Stimulated activated memory B cell treated with anti-CD40 and anti-IgM and Interleukin-4, amounts not matched to agents 10 μg/mL and 1 μg/mL and 100 μg/mL, for 72 hours (primary cell): ENCODE results near the gene SHH.

ENCODE experiments used
- ATAC-seq: fragments of 150-1000 bp; cut with Tn5 transposase; 2 replicates; pipeline ENCODE4 v1.10.0; 2021
- H3K27ac Mint-ChIP-seq: one replicate; pipeline ENCODE4 v1.8.0; 2022; ENCODE audit warnings: mild to moderate bottlenecking, mixed read lengths
- H3K27me3 Mint-ChIP-seq: one replicate; pipeline ENCODE4 v1.8.0; 2022; ENCODE audit warnings: mixed read lengths
- H3K36me3 Mint-ChIP-seq: one replicate; pipeline ENCODE4 v1.8.0; 2022; ENCODE audit warnings: mixed read lengths
- H3K4me1 Mint-ChIP-seq: one replicate; pipeline ENCODE4 v1.8.0; 2022; ENCODE audit warnings: mixed read lengths
- H3K4me3 Mint-ChIP-seq: one replicate; pipeline ENCODE4 v1.8.0; 2022; ENCODE audit warnings: mild to moderate bottlenecking, moderate library complexity, mixed read lengths
- H3K9me3 Mint-ChIP-seq: one replicate; pipeline ENCODE4 v1.8.0; 2022; ENCODE audit warnings: mixed read lengths

SHH gene

DNA sequence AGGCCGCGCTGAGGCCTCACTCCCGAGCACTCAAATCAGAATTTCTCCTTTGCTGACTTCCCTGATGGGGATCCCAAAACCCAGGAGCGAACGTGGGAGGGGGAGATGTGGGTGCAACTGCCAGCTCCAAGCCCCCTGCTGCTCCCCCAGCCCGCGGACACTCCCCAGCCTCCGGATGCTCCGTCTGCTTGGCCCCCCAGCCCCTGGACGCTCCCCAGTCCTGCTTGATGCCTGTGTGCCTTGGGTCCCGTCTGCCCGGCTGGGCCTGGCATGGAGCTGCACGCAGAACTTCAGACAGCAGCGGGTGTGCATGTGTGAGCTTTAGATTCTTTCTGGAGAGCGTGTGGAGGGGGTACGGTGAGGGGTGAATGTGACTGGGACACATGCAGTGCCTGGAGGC lies 4.7 kb upstream of the SHH start:
- Mint-ChIP-seq H3K9me3 (no peaks in the 10 kb centered on the region), H3K27ac (no peak overlapping the region), H3K4me1 (peaks cover 12% of the 10 kb centered on the region), H3K4me3 (no peak overlapping the region), H3K27me3 (peaks cover 49% of the 10 kb centered on the region), H3K36me3 (no peaks in the 10 kb centered on the region)
- no peak for ATAC-seq

DNA sequence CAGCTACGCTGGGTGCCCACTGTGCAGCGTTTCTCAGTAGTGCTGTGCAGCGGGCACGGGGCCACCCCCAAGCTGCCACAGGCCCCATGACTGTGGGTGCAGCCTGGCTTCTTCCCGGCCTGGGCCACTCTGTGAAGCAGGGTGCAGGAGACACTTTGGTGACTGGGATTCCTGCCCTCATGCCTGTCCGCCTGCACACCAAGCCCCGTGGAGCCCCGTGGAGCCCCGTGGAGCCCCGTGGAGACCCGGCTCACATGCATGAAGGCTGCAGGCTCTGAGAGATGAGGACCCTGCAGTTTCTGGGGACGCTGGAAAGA lies 3.9 kb upstream of the SHH start:
- Mint-ChIP-seq H3K27ac (no peak overlapping the region), H3K36me3 (no peaks in the 10 kb centered on the region), H3K27me3 (peaks cover 49% of the 10 kb centered on the region), H3K9me3 (no peaks in the 10 kb centered on the region), H3K4me1 (peaks cover 20% of the 10 kb centered on the region), H3K4me3 (no peak overlapping the region)
- ATAC-seq, result no peak

DNA sequence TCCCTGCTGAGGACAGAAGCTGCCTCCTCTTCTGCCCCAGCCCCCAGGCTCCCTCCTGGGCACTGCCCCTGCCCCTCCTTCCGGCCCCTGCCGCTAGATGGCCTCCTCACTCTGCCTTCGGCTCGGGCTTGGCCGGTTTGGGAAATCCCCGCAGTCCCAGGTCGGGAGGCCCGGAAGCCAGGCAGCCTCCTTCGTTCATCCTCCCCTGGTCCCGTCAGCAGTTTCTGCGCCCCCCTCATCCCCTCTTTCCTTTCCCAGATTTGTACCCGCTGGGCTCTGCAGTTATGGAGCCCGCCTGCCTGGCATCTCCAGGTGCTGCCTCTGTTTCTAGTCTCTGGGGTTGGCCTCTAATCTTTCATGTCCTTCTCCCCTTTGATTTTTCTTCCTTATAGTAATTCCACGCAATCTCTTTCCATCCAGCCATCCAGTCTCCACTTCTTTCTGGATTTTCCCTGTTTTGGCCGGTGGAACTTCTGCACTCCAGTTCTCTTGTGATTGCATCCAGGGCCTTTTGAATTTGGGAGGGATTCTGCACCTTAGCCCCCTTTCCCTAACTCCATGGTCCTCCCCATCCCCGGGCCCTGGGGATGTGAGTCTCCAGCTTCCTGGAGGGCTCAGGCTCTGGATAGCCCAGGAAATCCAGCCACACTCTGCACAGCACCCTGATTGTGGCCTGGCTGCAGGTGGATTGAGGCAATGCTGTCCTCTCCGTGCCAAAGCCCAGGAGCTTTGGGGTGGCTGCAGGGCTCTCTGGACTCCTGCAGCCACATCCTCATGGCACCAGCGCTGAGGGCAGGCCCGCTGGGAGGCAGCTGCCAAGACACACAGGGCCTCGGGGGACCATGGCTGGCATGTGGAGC lies 3.3 kb upstream of the SHH start:
- Mint-ChIP-seq H3K4me3 (peak overlapping the region; percentile 1), H3K27me3 (peaks cover 50% of the 10 kb centered on the region), H3K27ac (peak overlapping the region; percentile 15)

DNA sequence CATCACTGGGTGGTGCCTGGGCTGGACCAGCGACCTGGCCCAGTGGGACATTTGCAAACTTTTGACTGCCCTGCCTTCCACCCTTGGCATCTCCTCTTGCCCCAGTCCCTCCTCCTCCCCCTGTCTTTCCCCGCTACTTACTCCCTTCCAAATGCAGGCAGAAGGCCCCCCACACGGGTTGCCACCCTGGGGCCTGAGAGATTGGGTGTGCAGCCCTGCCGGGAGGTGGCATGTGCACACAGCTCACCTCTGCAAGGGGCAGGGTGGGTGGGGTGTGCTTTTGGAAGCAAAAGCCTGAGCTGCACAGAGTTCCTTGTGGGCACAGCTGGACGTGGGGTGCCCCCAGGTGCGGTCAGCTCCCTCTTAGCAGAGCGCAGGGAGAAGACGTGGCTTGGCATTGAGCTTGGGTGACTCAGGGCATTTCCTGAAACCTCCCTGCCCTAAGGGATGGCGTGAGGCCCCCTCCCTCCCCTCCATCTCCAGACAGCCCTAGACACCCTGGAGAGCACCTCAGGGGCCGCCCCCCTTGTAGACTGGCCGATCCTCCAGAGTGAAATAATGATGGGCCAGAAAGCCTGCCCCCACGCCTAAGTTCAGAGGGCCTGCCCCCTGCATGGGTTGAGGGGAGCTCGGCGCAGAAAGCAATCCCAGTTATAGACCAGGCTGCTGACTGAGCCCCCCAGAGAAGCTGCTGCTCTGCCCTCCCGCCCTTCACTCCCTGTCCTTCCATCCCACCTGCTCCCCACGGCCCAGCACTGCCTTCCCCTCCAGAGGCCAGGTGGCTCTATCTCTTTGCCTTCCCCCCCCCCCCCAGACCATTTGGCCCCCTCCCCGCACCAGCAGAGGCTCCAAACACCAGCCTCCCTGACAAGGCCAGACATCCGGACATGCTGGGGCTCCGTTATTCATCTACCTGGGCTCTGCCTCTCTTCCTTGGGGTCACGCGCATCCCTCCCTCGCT lies 2.3 kb upstream of the SHH start:
- H3K4me3 Mint-ChIP-seq, result no peak overlapping the region
- no peaks in the 10 kb centered on the region for H3K36me3 Mint-ChIP-seq
- no peaks in the 10 kb centered on the region for H3K9me3 Mint-ChIP-seq
- H3K27me3 Mint-ChIP-seq, result peaks cover 56% of the 10 kb centered on the region
- no peak overlapping the region for H3K27ac Mint-ChIP-seq
- peaks cover 20% of the 10 kb centered on the region for H3K4me1 Mint-ChIP-seq
- ATAC-seq, result no peak

More for the DNA sequence above, 3.3 kb upstream of the SHH start:
- no peaks in the 10 kb centered on the region for H3K36me3 Mint-ChIP-seq
- ATAC-seq, result peak; percentile 73
- peaks cover 20% of the 10 kb centered on the region for H3K4me1 Mint-ChIP-seq
- no peaks in the 10 kb centered on the region for H3K9me3 Mint-ChIP-seq

DNA sequence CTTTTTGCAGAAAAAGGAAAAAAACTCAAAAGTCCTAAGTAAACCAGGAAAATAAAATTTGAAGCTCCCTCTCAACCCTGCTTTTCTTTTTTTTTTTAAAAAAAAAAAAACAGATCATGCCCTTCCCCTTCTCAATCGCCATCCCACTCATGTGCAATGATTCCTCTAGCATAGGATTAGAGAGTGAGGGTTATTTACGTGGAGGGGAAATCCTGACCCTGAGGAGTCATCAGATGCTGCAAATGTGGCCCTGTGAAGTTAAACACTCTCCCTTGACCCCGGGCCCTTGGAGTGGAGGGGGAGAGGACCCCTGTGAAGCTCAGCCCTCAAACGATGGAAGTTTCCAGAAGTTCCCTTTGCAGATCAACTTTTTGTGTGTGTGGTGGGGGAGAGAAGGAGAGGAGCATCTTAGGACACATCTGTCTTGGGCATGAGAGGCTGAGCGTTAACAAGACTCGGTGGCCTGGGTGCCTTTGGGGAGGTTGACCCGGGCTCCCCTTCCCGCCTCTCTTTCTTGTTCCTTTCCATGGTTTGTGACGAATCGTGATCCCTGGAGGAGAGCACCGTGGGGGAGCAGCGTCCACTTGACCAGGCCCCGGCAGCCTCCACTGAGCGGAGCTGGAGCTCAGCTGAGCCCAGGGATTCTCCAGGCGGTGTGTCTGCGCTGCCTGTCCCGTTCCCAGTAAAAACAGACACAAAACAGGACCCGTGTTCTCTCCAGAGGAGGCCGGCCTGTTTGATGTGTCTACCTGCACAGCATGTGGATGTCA lies 1.5 kb upstream of the SHH start:
- no peak for ATAC-seq
- Mint-ChIP-seq H3K27me3 (peaks cover 65% of the 10 kb centered on the region), H3K9me3 (no peaks in the 10 kb centered on the region), H3K27ac (no peak overlapping the region), H3K4me3 (no peak overlapping the region), H3K4me1 (peaks cover 28% of the 10 kb centered on the region), H3K36me3 (no peaks in the 10 kb centered on the region)

DNA sequence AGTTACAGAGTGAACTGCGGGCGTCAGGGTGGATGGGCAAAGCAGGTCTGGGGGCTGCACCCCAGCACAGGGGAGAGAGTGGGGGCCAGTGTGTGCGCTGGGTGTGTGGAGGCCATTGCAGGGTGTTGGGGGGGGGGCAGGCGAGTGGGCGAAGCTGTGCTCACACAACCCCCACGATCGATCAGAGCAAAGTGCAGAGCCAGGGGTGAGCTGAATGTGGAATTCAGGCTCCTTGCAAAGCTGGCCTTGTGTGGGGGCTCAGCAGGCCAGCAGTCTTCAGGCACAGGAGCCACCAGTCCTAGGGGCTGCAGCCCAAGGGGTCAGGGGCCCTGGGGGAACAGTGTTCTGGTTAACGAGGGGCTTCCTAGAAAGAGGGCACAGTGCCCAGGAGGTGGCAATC lies 862 bp upstream of the SHH start:
- Mint-ChIP-seq H3K4me1 (peaks cover 30% of the 10 kb centered on the region), H3K36me3 (no peaks in the 10 kb centered on the region), H3K4me3 (no peak overlapping the region), H3K27me3 (peaks cover 69% of the 10 kb centered on the region), H3K9me3 (no peaks in the 10 kb centered on the region), H3K27ac (no peak overlapping the region)
- ATAC-seq, result no peak

DNA sequence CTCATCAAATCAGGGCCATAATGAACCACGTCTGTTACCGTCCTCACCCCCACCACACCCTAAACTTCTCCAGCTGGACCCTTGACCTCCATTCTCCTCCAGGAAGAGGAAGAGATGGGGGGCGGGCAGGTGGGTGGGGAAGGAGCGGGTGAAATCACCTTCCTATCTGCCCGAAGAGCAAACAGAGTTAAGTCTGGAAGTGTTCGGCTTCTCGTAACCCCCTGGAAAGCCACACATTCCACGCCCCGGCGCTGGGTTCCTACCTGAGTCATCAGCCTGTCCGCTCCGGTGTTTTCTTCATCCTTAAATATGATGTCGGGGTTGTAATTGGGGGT lies 736 bp downstream of the SHH start:
- H3K9me3 Mint-ChIP-seq, result no peaks in the 10 kb centered on the region
- H3K4me3 Mint-ChIP-seq, result peak overlapping the region; percentile 9
- no peak overlapping the region for H3K27ac Mint-ChIP-seq
- H3K27me3 Mint-ChIP-seq, result peaks cover 84% of the 10 kb centered on the region
- no peaks in the 10 kb centered on the region for H3K36me3 Mint-ChIP-seq
- H3K4me1 Mint-ChIP-seq, result peaks cover 45% of the 10 kb centered on the region
- no peak for ATAC-seq

DNA sequence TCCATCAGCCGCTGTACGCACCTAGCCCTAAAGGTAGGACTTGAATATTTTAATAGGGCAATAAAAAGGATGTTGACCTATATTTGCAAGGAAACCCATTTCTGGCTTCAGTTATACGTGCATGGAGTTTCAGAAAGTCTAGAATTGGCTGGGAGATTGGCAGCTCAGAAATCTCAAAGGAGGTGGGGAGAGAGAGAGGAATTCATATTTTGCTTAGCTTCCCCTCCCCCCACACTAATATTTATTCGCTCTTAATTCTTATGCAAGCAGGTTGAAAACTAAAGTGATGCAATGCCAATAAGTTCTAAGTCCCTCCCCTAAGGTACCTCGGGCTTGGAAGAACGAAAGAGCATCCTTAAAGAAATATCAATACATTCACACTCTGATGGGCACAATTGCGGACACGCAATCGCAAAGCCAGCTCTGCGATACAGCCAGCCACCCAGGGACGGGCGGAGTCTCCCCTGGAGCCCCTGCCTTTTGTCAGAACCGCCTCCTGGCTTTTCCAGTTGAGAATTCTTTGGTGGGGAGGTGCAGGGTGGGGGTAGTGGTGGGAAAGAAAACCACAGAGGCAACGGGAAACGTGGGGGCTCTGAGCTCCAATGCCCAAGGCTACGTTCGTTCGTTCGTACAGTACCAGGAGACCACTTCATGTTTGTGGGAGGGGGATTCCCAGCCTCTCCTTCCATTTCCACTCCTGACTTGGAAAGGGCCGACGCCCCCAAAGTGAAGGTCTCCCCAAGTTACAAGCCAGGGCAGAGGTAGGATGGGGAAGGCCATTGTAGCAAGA lies 1.3 kb downstream of the SHH start:
- H3K27ac Mint-ChIP-seq, result no peak overlapping the region
- no peak overlapping the region for H3K4me3 Mint-ChIP-seq
- no peaks in the 10 kb centered on the region for H3K36me3 Mint-ChIP-seq
- no peaks in the 10 kb centered on the region for H3K9me3 Mint-ChIP-seq
- no peak for ATAC-seq
- peaks cover 89% of the 10 kb centered on the region for H3K27me3 Mint-ChIP-seq
- peaks cover 49% of the 10 kb centered on the region for H3K4me1 Mint-ChIP-seq

DNA sequence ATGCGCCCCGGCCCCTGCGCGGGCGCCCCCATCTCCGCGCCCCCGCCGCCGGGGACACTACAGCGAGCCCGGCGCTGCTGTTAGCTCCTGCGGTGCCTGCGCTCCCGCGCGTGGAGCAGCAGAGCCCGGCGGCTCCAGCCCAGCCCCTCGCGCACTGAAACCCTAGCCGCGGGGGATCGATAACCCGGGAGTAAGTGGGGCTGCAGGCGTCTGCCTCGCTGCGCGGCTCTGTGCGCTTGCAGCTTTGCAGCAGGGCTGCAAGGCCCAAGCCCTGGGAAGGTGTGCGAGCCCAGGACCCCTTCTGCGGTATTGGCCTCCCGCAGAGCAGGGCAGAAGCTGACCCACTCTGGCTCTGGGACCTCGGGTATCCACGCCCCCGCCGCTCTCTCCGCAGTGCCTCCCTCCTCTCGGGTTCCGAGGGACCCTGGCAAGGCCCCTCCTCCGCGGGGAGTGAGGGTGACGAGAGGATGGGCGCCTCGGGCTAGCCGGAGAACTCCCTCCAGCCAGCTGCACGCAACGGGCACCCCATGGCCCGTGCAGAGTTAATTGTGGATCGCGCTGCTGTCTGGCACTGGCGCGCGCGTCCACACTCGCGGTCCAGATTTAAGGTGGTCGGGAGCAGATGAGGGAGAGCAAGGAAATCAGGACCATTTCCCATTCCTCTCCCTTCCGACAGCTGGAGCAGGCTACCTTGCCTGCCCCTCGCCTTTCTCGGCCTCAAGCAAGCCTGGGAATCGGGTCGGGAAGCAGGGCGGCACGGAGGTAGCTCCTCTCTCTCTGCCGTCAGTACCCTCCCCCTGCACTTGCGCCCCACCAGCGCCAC lies 2.1 kb downstream of the SHH start:
- no peak for ATAC-seq
- H3K4me3 Mint-ChIP-seq, result no peak overlapping the region
- peaks cover 42% of the 10 kb centered on the region for H3K4me1 Mint-ChIP-seq
- no peaks in the 10 kb centered on the region for H3K36me3 Mint-ChIP-seq
- peaks cover 81% of the 10 kb centered on the region for H3K27me3 Mint-ChIP-seq
- no peak overlapping the region for H3K27ac Mint-ChIP-seq
- H3K9me3 Mint-ChIP-seq, result no peaks in the 10 kb centered on the region

DNA sequence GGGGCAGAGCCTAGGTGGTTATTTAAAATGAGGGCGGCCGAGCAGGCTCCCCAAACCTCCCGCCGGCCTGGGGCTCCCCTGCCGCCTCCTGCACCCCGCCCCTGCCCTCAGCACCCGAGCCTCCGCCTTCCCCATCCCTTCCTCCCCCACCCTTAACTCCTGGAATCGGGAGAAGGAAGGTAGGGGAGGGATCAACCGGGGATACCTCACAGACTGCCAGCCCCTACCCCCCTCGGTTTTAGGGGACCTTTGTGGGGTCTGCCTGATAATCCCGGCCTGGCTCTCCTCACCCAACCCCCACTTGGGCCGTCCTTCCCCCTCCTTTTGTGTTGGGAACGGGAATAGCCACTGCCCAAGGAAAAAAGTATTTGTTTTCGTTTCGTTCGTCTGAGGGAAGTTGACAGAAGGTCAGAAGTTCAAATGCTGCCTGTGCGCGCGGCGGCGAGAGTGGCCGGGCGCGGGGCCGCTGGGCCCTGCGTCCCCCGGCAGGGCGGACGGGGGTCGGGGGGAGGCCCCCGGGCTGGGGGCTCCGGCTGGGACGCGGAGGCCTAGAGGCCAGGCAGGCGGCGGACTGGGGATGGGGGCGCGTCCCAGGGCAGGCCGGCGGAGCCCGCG lies 2.8 kb downstream of the SHH start:
- H3K9me3 Mint-ChIP-seq, result no peaks in the 10 kb centered on the region
- peaks cover 78% of the 10 kb centered on the region for H3K27me3 Mint-ChIP-seq
- H3K36me3 Mint-ChIP-seq, result no peaks in the 10 kb centered on the region
- no peak for ATAC-seq
- H3K4me1 Mint-ChIP-seq, result peaks cover 45% of the 10 kb centered on the region
- H3K4me3 Mint-ChIP-seq, result peak overlapping the region; percentile 34
- no peak overlapping the region for H3K27ac Mint-ChIP-seq

DNA sequence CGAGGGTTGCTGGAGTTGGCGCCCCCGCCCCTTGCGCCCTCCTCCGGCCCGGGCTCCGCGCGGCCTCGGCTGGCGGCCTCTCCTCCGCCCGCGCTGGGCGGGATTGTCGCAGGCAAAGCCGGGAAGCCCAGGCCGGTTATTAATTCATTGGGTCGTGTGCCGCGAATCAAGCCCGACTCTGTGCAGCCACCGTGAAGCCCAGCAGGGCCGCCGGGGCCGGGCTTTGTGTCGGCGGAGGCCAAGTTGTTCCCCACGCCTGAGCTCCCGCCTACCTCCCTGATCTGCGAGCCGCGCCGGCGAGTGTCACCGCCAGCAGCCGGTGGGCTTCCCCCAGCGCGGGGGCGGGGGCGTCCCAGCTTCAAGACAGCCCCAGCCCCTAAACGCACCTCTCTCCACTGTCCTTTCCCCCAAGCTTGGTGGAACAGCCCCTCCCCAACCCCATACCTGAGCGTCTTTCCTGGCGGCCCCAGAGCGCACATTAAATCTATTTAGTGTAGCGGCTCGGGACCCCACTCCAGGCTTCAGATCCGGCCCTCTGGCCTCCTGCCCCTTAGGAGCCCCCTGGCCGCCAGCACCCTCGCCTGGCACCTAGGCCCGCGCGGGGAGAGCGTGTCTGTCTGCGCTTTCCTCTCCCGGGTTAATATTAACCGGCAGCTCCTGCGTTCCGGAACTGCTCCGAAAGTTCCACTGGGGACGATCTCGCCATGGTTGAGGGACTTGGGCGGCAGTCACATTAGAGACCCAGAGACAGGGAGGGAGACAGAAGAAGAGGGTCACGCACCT lies 3.5 kb downstream of the SHH start:
- Mint-ChIP-seq H3K4me1 (peaks cover 49% of the 10 kb centered on the region), H3K36me3 (no peaks in the 10 kb centered on the region), H3K27me3 (peaks cover 73% of the 10 kb centered on the region), H3K9me3 (no peaks in the 10 kb centered on the region), H3K27ac (no peak overlapping the region), H3K4me3 (peak overlapping the region; percentile 60)
- ATAC-seq, result peak; percentile 9

DNA sequence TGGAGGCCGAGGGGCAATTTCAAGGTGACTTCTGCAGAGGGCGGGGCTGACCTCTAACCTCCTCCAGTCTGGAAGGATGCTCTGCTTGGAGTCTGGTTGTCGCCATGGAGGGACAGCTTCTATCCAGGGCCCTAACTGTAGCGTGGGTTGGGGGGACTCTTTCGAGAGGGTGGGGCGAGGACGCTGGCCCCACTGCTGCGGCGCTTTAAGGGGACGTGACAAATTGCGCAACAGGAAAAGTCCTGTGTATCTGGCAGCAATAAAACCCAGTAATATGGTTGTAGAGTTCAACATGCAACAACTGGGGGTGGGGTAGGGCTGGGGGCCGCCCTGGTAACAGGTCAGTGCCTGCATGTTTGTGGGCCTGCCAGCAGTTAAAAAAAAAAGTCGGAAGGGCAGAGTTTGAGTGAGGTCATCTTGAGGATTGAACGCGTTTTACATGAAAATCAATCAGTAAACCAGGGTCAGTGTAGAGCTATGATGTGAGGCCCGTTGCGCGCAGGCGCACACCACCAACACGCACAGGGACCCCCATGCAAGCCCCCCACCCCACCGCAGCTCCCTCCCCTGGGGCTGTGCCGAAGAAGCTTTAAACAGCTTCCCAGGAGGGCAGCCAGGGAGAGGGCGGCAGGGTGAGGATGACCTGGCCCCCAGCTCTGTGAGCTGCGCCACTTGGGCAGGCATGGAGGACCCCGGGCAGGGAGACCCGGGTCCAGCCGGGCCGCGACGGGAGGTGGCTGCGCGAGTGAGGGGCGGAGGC lies 4.3 kb downstream of the SHH start:
- Mint-ChIP-seq H3K9me3 (no peaks in the 10 kb centered on the region), H3K36me3 (no peaks in the 10 kb centered on the region), H3K4me1 (peaks cover 55% of the 10 kb centered on the region), H3K27ac (no peak overlapping the region), H3K4me3 (no peak overlapping the region), H3K27me3 (peaks cover 73% of the 10 kb centered on the region)
- ATAC-seq, result no peak
